Mucosa of stomach (tissue), 1 donor: ENCODE results near the gene RANBP17.

Experiments
- H3K27me3 ChIP-seq: one replicate; pipeline ENCODE4 v1.7.0; 2013; ENCODE audit warnings: mild to moderate bottlenecking, low read length; ENCODE audit not compliant: control insufficient read depth, insufficient read depth
- H3K36me3 ChIP-seq: one replicate; pipeline ENCODE4 v1.7.0; 2013; ENCODE audit warnings: low read length; ENCODE audit not compliant: control insufficient read depth, insufficient read depth
- H3K4me1 ChIP-seq: one replicate; pipeline ENCODE4 v1.7.0; 2013; ENCODE audit warnings: mild to moderate bottlenecking, low read length; ENCODE audit not compliant: control insufficient read depth, insufficient read depth
- H3K4me3 ChIP-seq: one replicate; pipeline ENCODE4 v1.7.0; 2013; ENCODE audit warnings: low read length
- H3K9ac ChIP-seq: one replicate; pipeline ENCODE4 v1.7.0; 2013; ENCODE audit warnings: mild to moderate bottlenecking, low read length, moderate library complexity
- H3K9me3 ChIP-seq: one replicate; pipeline ENCODE4 v1.7.0; 2013; ENCODE audit warnings: mild to moderate bottlenecking, low read length, moderate library complexity; ENCODE audit not compliant: control insufficient read depth
- donor health status: Pancreatic carcinoma.

Gene RANBP17

GRCh38 chr5:171310819-171311321 lies 449.1 kb downstream of the RANBP17 start:
- H3K4me3 ChIP-seq: no peak overlapping the region
- H3K4me1 ChIP-seq: no peaks in the 10 kb centered on the region
- H3K36me3 ChIP-seq: no peaks in the 10 kb centered on the region
- no peaks in the 10 kb centered on the region for H3K9me3 ChIP-seq
- no peak overlapping the region for H3K9ac ChIP-seq
- H3K27me3 ChIP-seq: peaks cover 98% of the 10 kb centered on the region

- H3K9ac ChIP-seq: no peak overlapping the region
- H3K4me3 ChIP-seq: no peak overlapping the region
- H3K36me3 ChIP-seq: no peaks in the 10 kb centered on the region
- peaks cover 99% of the 10 kb centered on the region for H3K27me3 ChIP-seq
- no peaks in the 10 kb centered on the region for H3K9me3 ChIP-seq
- no peaks in the 10 kb centered on the region for H3K4me1 ChIP-seq
Observed at GRCh38 chr5:171311322-171312077, 449.7 kb downstream of the RANBP17 start.

- Histone ChIP-seq H3K9ac (no peak overlapping the region), H3K36me3 (no peaks in the 10 kb centered on the region), H3K9me3 (no peaks in the 10 kb centered on the region), H3K4me1 (no peaks in the 10 kb centered on the region), H3K4me3 (no peak overlapping the region), H3K27me3 (peaks cover 99% of the 10 kb centered on the region)
Observed at GRCh38 chr5:171312129-171312974, 450.5 kb downstream of the RANBP17 start.

GRCh38 chr5:171313481-171314206 lies 451.8 kb downstream of the RANBP17 start:
- Histone ChIP-seq H3K9ac (no peak overlapping the region), H3K36me3 (no peaks in the 10 kb centered on the region), H3K27me3 (peaks cover 99% of the 10 kb centered on the region), H3K9me3 (no peaks in the 10 kb centered on the region), H3K4me3 (no peak overlapping the region), H3K4me1 (no peaks in the 10 kb centered on the region)

- H3K27me3 ChIP-seq: peaks cover 97% of the 10 kb centered on the region
- H3K4me3 ChIP-seq: no peak overlapping the region
- no peaks in the 10 kb centered on the region for H3K36me3 ChIP-seq
- H3K9me3 ChIP-seq: no peaks in the 10 kb centered on the region
- H3K4me1 ChIP-seq: no peaks in the 10 kb centered on the region
- no peak overlapping the region for H3K9ac ChIP-seq
Observed at GRCh38 chr5:171314728-171315385, 453.0 kb downstream of the RANBP17 start.

- no peak overlapping the region for H3K9ac ChIP-seq
- H3K9me3 ChIP-seq: no peaks in the 10 kb centered on the region
- no peak overlapping the region for H3K4me3 ChIP-seq
- no peaks in the 10 kb centered on the region for H3K4me1 ChIP-seq
- H3K36me3 ChIP-seq: no peaks in the 10 kb centered on the region
- peaks cover 97% of the 10 kb centered on the region for H3K27me3 ChIP-seq
Observed at GRCh38 chr5:171315386-171315891, 453.6 kb downstream of the RANBP17 start.

GRCh38 chr5:171315925-171316257 lies 454.1 kb downstream of the RANBP17 start:
- Histone ChIP-seq H3K4me3 (no peak overlapping the region), H3K9ac (no peak overlapping the region), H3K36me3 (no peaks in the 10 kb centered on the region), H3K4me1 (no peaks in the 10 kb centered on the region), H3K9me3 (no peaks in the 10 kb centered on the region), H3K27me3 (peaks cover 97% of the 10 kb centered on the region)

- Histone ChIP-seq H3K4me3 (no peak overlapping the region), H3K27me3 (peaks cover 97% of the 10 kb centered on the region), H3K9ac (no peak overlapping the region), H3K9me3 (no peaks in the 10 kb centered on the region), H3K4me1 (no peaks in the 10 kb centered on the region), H3K36me3 (no peaks in the 10 kb centered on the region)
Observed at GRCh38 chr5:171316258-171317121, 454.7 kb downstream of the RANBP17 start.

- Histone ChIP-seq H3K9ac (no peak overlapping the region), H3K4me3 (no peak overlapping the region), H3K27me3 (peaks cover 91% of the 10 kb centered on the region)
Observed at GRCh38 chr5:171317230-171317629, 455.4 kb downstream of the RANBP17 start.

GRCh38 chr5:171318026-171318425 lies 456.2 kb downstream of the RANBP17 start:
- no peak overlapping the region for H3K4me3 ChIP-seq
- no peaks in the 10 kb centered on the region for H3K36me3 ChIP-seq
- no peaks in the 10 kb centered on the region for H3K9me3 ChIP-seq
- no peaks in the 10 kb centered on the region for H3K4me1 ChIP-seq
- peaks cover 84% of the 10 kb centered on the region for H3K27me3 ChIP-seq
- no peak overlapping the region for H3K9ac ChIP-seq

More at GRCh38 chr5:171317230-171317629, 455.4 kb downstream of the RANBP17 start:
- Histone ChIP-seq H3K36me3 (no peaks in the 10 kb centered on the region), H3K9me3 (no peaks in the 10 kb centered on the region), H3K4me1 (no peaks in the 10 kb centered on the region)

- no peaks in the 10 kb centered on the region for H3K4me1 ChIP-seq
- no peaks in the 10 kb centered on the region for H3K36me3 ChIP-seq
- peaks cover 69% of the 10 kb centered on the region for H3K27me3 ChIP-seq
- H3K9ac ChIP-seq: no peak overlapping the region
- H3K9me3 ChIP-seq: no peaks in the 10 kb centered on the region
- no peak overlapping the region for H3K4me3 ChIP-seq
Observed at GRCh38 chr5:171321447-171321846, 459.6 kb downstream of the RANBP17 start.
